Retinal pigment epithelial cell (primary cell): Measurements from ENCODE around the gene EFCAB8.

Source experiments
- DNase-seq: peaks from one replicate; pipeline ENCODE4 v3.0.0-alpha.2; 2010; ENCODE audit warnings: low read depth
- H3K4me3 ChIP-seq: 2 replicates; pipeline ENCODE4 v1.5.1; 2011; ENCODE audit warnings: mild to moderate bottlenecking, low read length, control low read depth, moderate library complexity
- TF ChIP-seq, protein P1 (sequence below): conservative IDR thresholded peaks from 2 replicates; pipeline ENCODE4 v1.5.1; 2011; ENCODE audit warnings: low read depth, low read length, control low read depth, inconsistent platforms

EFCAB8 gene

GRCh38 chr20:33005908-33006775, 147.4 kb downstream of the EFCAB8 start:
- no peak overlapping the region for H3K4me3 ChIP-seq
- no peak for DNase-seq
- TF ChIP-seq, protein P1, sequence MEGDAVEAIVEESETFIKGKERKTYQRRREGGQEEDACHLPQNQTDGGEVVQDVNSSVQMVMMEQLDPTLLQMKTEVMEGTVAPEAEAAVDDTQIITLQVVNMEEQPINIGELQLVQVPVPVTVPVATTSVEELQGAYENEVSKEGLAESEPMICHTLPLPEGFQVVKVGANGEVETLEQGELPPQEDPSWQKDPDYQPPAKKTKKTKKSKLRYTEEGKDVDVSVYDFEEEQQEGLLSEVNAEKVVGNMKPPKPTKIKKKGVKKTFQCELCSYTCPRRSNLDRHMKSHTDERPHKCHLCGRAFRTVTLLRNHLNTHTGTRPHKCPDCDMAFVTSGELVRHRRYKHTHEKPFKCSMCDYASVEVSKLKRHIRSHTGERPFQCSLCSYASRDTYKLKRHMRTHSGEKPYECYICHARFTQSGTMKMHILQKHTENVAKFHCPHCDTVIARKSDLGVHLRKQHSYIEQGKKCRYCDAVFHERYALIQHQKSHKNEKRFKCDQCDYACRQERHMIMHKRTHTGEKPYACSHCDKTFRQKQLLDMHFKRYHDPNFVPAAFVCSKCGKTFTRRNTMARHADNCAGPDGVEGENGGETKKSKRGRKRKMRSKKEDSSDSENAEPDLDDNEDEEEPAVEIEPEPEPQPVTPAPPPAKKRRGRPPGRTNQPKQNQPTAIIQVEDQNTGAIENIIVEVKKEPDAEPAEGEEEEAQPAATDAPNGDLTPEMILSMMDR: no peak

DNA sequence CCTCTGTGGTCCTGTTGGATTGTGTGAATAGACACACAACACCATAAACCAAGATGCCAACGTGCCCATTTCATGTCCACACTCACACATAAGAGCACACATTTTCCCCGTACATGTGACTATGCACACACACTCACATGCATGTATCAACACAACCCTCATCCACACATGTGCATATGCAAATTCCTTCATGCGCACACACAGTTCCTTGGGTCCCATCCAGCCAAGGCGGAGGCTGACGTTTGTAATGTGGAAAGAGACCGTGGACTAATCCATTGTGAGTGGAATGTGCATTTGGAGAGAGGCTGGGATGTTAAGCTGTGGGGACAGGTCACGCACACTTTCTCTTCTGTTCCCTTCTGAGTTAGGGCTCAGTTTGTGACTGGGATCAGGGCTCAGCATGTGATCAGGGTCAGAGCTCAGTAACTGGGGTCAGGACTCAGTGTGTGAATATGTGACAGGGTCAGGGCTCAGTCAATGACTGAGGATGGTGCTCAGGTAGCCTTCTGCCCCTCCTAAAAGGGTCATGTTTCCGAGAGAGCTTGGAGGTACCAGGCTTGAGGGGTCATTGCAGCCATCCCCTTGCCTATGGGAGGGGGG, 148.2 kb downstream of the EFCAB8 start:
- TF ChIP-seq, protein P1: no peak
- DNase-seq: no peak
- H3K4me3 ChIP-seq: no peak overlapping the region

GRCh38 chr20:33007376-33008335, 148.9 kb downstream of the EFCAB8 start, which contains the start of gene BPIFB2:
BPIFB2 (plus strand) TSS chr20:33007704; CDS start chr20:33008575, 871 bp downstream.
- DNase-seq: no peak
- no peak within 1 kb of the TSS for H3K4me3 ChIP-seq
- TF ChIP-seq, protein P1: no peak

GRCh38 chr20:33008336-33009213, 149.9 kb downstream of the EFCAB8 start:
- DNase-seq: no peak
- H3K4me3 ChIP-seq: no peak overlapping the region
- TF ChIP-seq, protein P1: no peak

DNA sequence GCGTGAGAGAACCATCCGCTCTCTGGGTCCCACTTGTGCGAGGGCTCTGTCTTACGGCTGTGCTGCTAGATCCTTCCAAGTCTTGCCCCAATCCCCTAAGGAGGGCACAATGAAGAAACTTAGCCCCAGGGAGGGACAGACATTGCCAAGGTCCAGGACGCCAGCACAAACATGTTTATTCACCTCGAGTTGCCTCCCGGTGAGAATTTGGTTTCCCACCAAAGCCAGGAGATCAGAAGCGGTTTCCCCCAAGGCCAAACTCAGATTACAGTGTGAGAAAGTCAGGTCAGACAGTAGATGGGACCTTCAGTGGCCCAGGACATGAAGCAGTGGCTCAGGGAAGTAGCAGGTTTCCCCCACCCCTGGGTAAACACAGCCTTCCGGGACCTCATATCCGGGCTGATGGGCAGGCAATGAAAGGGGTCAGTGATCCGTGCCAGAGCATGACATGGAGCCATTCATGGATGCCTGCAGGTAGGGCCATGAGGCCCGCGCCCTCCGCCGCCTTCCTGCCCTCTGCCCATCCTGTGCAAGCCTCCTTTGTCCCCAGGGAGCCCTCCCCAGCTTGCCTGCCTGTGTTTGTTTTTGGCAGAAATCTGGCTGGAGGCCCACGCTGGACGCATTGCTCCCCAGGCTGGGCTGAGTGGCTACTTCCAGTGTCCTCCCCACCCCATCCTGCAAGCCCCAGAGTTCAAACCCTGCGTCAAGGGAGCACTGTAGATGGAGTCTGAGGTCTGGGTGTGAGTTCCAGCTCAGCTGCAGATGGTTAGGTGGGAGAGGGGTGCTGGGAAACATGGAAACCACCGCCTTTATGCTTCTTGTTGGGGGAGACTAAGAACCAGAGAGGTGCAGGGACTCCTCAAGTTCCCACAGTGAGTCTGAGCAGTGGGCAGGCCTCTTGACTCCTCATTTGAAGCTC, 150.8 kb downstream of the EFCAB8 start:
- DNase-seq: no peak
- TF ChIP-seq, protein P1: no peak
- H3K4me3 ChIP-seq: no peak overlapping the region
